ENCODE results near the gene ERGIC3.

The ERGIC3 gene

GRCh38 chr20:35560105-35560511, 18.2 kb downstream of the ERGIC3 start:
- H3K36me3 ChIP-seq (ENCODE audit: control insufficient read depth, insufficient read depth, low read length): peaks cover 14% of the 10 kb centered on the region
- no peak for DNase-seq (ENCODE audit: low read depth, low spot score)
- 0 out of 2 replicates have a peak, but pooled peaks cover 2% of the 10 kb centered on the region for H3K4me1 ChIP-seq (ENCODE audit: control insufficient read depth, insufficient read depth, low read length)
- no peak overlapping the region for H3K4me3 ChIP-seq (ENCODE audit: low read length)
- H3K27ac ChIP-seq (ENCODE audit: low read length): no peak overlapping the region
- WGBS (ENCODE audit: insufficient coverage, insufficient read length): no CpG with 5 or more reads among the region's 18 CpGs
- H3K9me3 ChIP-seq (ENCODE audit: control insufficient read depth, insufficient read depth, low read length): no peaks in the 10 kb centered on the region
- no peaks in the 10 kb centered on the region for H3K27me3 ChIP-seq (ENCODE audit: control insufficient read depth, insufficient read depth, low read length)

DNA sequence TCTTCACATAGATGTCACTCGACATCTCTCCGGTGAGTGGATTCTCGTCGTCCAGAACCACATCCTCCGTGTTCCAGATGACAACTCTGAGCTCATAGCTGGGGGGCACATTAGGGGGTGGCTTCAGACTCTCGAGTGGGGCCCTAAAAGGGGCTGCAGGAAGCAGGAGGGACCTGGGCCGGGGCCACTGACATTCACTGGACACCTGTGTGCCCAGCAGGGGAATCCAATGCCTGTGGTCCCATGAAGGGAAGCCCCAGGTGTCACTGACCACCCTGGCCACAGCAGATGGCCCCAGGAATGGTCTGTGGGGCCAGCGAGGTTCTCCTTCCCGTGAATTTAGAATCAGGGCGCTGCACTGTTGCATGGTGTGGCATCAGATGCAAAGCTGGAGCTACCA, 18.7 kb downstream of the ERGIC3 start:
- no CpG with 5 or more reads among the region's 10 CpGs for WGBS (ENCODE audit: insufficient coverage, insufficient read length)
- no peak overlapping the region for H3K27ac ChIP-seq (ENCODE audit: low read length)
- DNase-seq (ENCODE audit: low read depth, low spot score): no peak
- H3K4me1 ChIP-seq (ENCODE audit: control insufficient read depth, insufficient read depth, low read length): 0 out of 2 replicates have a peak, but pooled peaks cover 2% of the 10 kb centered on the region
- H3K9me3 ChIP-seq (ENCODE audit: control insufficient read depth, insufficient read depth, low read length): no peaks in the 10 kb centered on the region
- no peak overlapping the region for H3K4me3 ChIP-seq (ENCODE audit: low read length)
- peaks cover 12% of the 10 kb centered on the region for H3K36me3 ChIP-seq (ENCODE audit: control insufficient read depth, insufficient read depth, low read length)
- H3K27me3 ChIP-seq (ENCODE audit: control insufficient read depth, insufficient read depth, low read length): no peaks in the 10 kb centered on the region

GRCh38 chr20:35561268-35561667, 19.4 kb downstream of the ERGIC3 start:
- DNase-seq (ENCODE audit: low read depth, low spot score): no peak
- 0 out of 2 replicates have a peak, but pooled peaks cover 2% of the 10 kb centered on the region for H3K4me1 ChIP-seq (ENCODE audit: control insufficient read depth, insufficient read depth, low read length)
- H3K27me3 ChIP-seq (ENCODE audit: control insufficient read depth, insufficient read depth, low read length): no peaks in the 10 kb centered on the region
- WGBS (ENCODE audit: insufficient coverage, insufficient read length): no CpG with 5 or more reads among the region's 7 CpGs
- H3K9me3 ChIP-seq (ENCODE audit: control insufficient read depth, insufficient read depth, low read length): no peaks in the 10 kb centered on the region
- no peak overlapping the region for H3K27ac ChIP-seq (ENCODE audit: low read length)
- no peak overlapping the region for H3K4me3 ChIP-seq (ENCODE audit: low read length)
- peaks cover 8% of the 10 kb centered on the region for H3K36me3 ChIP-seq (ENCODE audit: control insufficient read depth, insufficient read depth, low read length)

DNA sequence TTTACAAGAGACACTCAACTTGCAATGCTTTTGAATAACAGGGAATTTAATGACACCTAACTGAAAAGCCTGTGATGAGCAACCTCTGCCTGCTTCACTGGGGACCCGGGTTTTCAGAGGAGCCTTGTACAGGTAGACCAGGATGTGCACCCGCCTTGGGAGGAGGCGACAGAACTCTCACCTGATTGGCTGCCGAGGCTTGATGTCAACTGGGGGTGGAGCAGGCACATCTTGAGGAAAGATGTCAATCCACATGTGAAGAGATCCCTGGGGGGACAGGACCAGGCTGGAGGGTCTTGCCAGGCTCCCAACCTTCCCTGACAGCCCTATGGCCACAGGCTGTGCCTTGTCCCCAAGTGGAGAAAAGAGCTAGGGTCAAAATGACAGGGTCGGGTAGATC, 19.8 kb downstream of the ERGIC3 start:
- no CpG with 5 or more reads among the region's 5 CpGs for WGBS (ENCODE audit: insufficient coverage, insufficient read length)

DNA sequence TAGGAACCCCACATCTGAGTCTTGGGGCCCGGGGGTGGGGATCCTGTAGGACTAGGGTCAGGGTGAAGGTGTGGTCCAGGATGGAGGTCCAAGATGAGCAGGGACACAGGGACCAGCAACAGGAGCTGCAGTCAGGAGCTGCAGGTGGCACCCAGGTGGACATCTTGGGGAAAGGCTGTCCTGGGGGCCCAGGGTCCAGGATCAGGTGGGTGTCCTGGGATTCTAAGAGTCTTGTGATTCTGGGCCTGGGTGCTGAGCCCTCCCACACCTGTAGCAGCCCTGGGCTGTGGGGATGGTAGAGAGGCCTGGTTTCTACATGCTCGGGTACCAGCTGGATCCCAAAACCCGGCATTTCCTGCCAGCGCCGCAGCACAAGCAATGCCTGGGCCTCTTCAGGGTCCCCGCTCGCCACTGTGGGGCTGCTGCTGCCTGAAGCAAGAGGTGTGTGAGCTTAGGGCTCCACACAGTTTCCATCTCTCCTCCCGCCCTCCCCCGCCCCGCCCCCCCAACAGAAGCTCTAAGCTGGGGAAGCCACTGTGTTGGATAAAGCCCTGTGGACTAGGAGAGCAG, 20.7 kb downstream of the ERGIC3 start:
- no peak overlapping the region for H3K27ac ChIP-seq (ENCODE audit: low read length)
- no peaks in the 10 kb centered on the region; the same call in 1 of the 2 replicates for H3K36me3 ChIP-seq (ENCODE audit: control insufficient read depth, insufficient read depth, low read length)
- H3K27me3 ChIP-seq (ENCODE audit: control insufficient read depth, insufficient read depth, low read length): no peaks in the 10 kb centered on the region
- H3K4me3 ChIP-seq (ENCODE audit: low read length): no peak overlapping the region
- 0 out of 2 replicates have a peak, but pooled peaks cover 2% of the 10 kb centered on the region for H3K4me1 ChIP-seq (ENCODE audit: control insufficient read depth, insufficient read depth, low read length)
- H3K9me3 ChIP-seq (ENCODE audit: control insufficient read depth, insufficient read depth, low read length): no peaks in the 10 kb centered on the region
- DNase-seq (ENCODE audit: low read depth, low spot score): no peak
- no CpG with 5 or more reads among the region's 10 CpGs for WGBS (ENCODE audit: insufficient coverage, insufficient read length)

More for the DNA sequence above, 19.8 kb downstream of the ERGIC3 start:
- DNase-seq (ENCODE audit: low read depth, low spot score): no peak
- H3K4me1 ChIP-seq (ENCODE audit: control insufficient read depth, insufficient read depth, low read length): 0 out of 2 replicates have a peak, but pooled peaks cover 2% of the 10 kb centered on the region
- no peak overlapping the region for H3K27ac ChIP-seq (ENCODE audit: low read length)
- no peak overlapping the region for H3K4me3 ChIP-seq (ENCODE audit: low read length)
- no peaks in the 10 kb centered on the region for H3K27me3 ChIP-seq (ENCODE audit: control insufficient read depth, insufficient read depth, low read length)
- no peaks in the 10 kb centered on the region for H3K9me3 ChIP-seq (ENCODE audit: control insufficient read depth, insufficient read depth, low read length)
- peaks cover 4% of the 10 kb centered on the region for H3K36me3 ChIP-seq (ENCODE audit: control insufficient read depth, insufficient read depth, low read length)

DNA sequence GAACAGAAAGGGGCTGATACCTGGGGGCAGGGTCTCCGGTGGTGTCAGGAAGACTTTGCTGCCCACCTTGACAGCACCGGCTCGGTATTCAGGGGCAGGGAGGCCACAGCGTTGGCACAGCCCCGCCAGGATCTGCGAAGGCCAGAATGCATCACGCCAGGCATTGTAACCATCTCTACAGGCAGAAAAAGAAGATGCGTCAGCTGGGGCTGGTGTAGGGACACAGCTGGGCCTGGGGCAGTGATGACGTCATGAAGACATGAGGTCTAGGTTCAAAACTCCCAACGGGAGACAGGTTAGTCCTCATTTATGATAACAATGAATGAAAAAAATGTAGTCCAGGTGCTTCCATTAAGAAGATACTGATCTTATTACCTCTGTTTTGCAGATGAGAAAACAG, 22.0 kb downstream of the ERGIC3 start:
- Histone ChIP-seq H3K9me3 (ENCODE audit: control insufficient read depth, insufficient read depth, low read length) (no peaks in the 10 kb centered on the region), H3K36me3 (ENCODE audit: control insufficient read depth, insufficient read depth, low read length) (no peaks in the 10 kb centered on the region), H3K27ac (ENCODE audit: low read length) (no peak overlapping the region), H3K4me3 (ENCODE audit: low read length) (no peak overlapping the region), H3K27me3 (ENCODE audit: control insufficient read depth, insufficient read depth, low read length) (no peaks in the 10 kb centered on the region), H3K4me1 (ENCODE audit: control insufficient read depth, insufficient read depth, low read length) (0 out of 2 replicates have a peak, but pooled peaks cover 2% of the 10 kb centered on the region)
- no peak for DNase-seq (ENCODE audit: low read depth, low spot score)
- no CpG with 5 or more reads among the region's 10 CpGs for WGBS (ENCODE audit: insufficient coverage, insufficient read length)

- Histone ChIP-seq H3K36me3 (ENCODE audit: control insufficient read depth, insufficient read depth, low read length) (no peaks in the 10 kb centered on the region), H3K27ac (ENCODE audit: low read length) (no peak overlapping the region), H3K27me3 (ENCODE audit: control insufficient read depth, insufficient read depth, low read length) (no peaks in the 10 kb centered on the region), H3K9me3 (ENCODE audit: control insufficient read depth, insufficient read depth, low read length) (no peaks in the 10 kb centered on the region), H3K4me1 (ENCODE audit: control insufficient read depth, insufficient read depth, low read length) (0 out of 2 replicates have a peak, but pooled peaks cover 2% of the 10 kb centered on the region), H3K4me3 (ENCODE audit: low read length) (no peak overlapping the region)
- no CpG with 5 or more reads among the region's 7 CpGs for WGBS (ENCODE audit: insufficient coverage, insufficient read length)
- DNase-seq (ENCODE audit: low read depth, low spot score): no peak
Measured at GRCh38 chr20:35564905-35565304, 23.0 kb downstream of the ERGIC3 start.

DNA sequence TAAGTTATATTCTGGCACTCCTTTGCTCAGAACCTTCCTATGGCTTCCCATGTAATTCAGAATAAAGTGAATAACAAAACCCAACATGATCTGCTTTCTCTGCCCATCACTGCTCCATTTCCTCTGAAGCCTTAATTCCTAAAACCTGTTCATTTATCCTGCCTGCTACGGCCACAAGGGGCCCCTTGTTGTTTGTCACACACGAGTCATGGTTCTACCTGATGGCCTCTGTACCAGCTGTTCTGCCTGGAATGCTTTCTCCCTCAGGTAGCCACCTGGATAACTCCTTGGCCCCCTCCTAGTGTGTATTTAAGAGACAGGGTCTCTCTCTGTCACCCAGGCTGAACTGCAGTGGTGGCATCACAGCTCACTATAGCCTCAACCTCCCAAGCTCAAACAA, 26.8 kb downstream of the ERGIC3 start:
- H3K9me3 ChIP-seq (ENCODE audit: control insufficient read depth, insufficient read depth, low read length): no peaks in the 10 kb centered on the region

DNA sequence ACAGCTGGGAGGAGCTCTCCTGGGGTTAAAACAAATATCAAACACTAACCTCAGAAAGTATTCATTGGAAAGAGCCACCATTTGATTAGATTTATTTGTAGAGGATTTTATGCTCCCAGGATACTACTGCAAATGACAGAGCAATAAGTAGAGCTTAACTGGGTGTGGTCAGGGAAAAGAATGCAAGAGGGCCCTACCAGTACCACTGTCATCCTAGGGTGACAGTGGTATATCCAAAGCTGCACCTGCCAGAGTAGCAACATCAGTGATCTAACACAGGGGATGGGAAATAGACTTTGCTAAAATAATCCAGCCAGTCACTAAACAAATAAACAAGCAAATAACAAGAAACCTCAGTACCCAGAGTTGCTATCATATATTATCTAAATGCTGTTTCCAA, 29.7 kb downstream of the ERGIC3 start:
- Histone ChIP-seq H3K27me3 (ENCODE audit: control insufficient read depth, insufficient read depth, low read length) (no peaks in the 10 kb centered on the region), H3K36me3 (ENCODE audit: control insufficient read depth, insufficient read depth, low read length) (no peaks in the 10 kb centered on the region), H3K9me3 (ENCODE audit: control insufficient read depth, insufficient read depth, low read length) (no peaks in the 10 kb centered on the region), H3K4me1 (ENCODE audit: control insufficient read depth, insufficient read depth, low read length) (no peaks in the 10 kb centered on the region), H3K4me3 (ENCODE audit: low read length) (no peak overlapping the region), H3K27ac (ENCODE audit: low read length) (no peak overlapping the region)
- no peak for DNase-seq (ENCODE audit: low read depth, low spot score)

More for the DNA sequence above, 26.8 kb downstream of the ERGIC3 start:
- H3K27me3 ChIP-seq (ENCODE audit: control insufficient read depth, insufficient read depth, low read length): no peaks in the 10 kb centered on the region
- no peak overlapping the region for H3K27ac ChIP-seq (ENCODE audit: low read length)
- DNase-seq (ENCODE audit: low read depth, low spot score): no peak
- H3K36me3 ChIP-seq (ENCODE audit: control insufficient read depth, insufficient read depth, low read length): no peaks in the 10 kb centered on the region
- no peaks in the 10 kb centered on the region for H3K4me1 ChIP-seq (ENCODE audit: control insufficient read depth, insufficient read depth, low read length)
- WGBS (ENCODE audit: insufficient coverage, insufficient read length): no CpG with 5 or more reads among the region's 2 CpGs
- H3K4me3 ChIP-seq (ENCODE audit: low read length): no peak overlapping the region

GRCh38 chr20:35572838-35573237, 31.0 kb downstream of the ERGIC3 start:
- WGBS (ENCODE audit: insufficient coverage, insufficient read length): no CpG with 5 or more reads among the region's 4 CpGs

GRCh38 chr20:35575958-35576357, 34.1 kb downstream of the ERGIC3 start:
- Histone ChIP-seq H3K27me3 (ENCODE audit: control insufficient read depth, insufficient read depth, low read length) (no peaks in the 10 kb centered on the region), H3K9me3 (ENCODE audit: control insufficient read depth, insufficient read depth, low read length) (no peaks in the 10 kb centered on the region), H3K4me3 (ENCODE audit: low read length) (no peak overlapping the region), H3K4me1 (ENCODE audit: control insufficient read depth, insufficient read depth, low read length) (no peaks in the 10 kb centered on the region), H3K27ac (ENCODE audit: low read length) (no peak overlapping the region), H3K36me3 (ENCODE audit: control insufficient read depth, insufficient read depth, low read length) (no peaks in the 10 kb centered on the region)
- DNase-seq (ENCODE audit: low read depth, low spot score): no peak
- no CpG with 5 or more reads among the region's 4 CpGs for WGBS (ENCODE audit: insufficient coverage, insufficient read length)

More at GRCh38 chr20:35572838-35573237, 31.0 kb downstream of the ERGIC3 start:
- Histone ChIP-seq H3K27me3 (ENCODE audit: control insufficient read depth, insufficient read depth, low read length) (no peaks in the 10 kb centered on the region), H3K27ac (ENCODE audit: low read length) (no peak overlapping the region), H3K9me3 (ENCODE audit: control insufficient read depth, insufficient read depth, low read length) (no peaks in the 10 kb centered on the region), H3K36me3 (ENCODE audit: control insufficient read depth, insufficient read depth, low read length) (no peaks in the 10 kb centered on the region), H3K4me1 (ENCODE audit: control insufficient read depth, insufficient read depth, low read length) (no peaks in the 10 kb centered on the region), H3K4me3 (ENCODE audit: low read length) (no peak overlapping the region)
- no peak for DNase-seq (ENCODE audit: low read depth, low spot score)
